Measurements from ENCODE around the gene NHLH1. TPM values are rescaled to one million over a fixed set of nuclear protein-coding genes. Genes with fewer than 3 reads are reported as not detected.

The NHLH1 gene
- total RNA-seq, 1 donor from 2014 or later: not detected

DNA sequence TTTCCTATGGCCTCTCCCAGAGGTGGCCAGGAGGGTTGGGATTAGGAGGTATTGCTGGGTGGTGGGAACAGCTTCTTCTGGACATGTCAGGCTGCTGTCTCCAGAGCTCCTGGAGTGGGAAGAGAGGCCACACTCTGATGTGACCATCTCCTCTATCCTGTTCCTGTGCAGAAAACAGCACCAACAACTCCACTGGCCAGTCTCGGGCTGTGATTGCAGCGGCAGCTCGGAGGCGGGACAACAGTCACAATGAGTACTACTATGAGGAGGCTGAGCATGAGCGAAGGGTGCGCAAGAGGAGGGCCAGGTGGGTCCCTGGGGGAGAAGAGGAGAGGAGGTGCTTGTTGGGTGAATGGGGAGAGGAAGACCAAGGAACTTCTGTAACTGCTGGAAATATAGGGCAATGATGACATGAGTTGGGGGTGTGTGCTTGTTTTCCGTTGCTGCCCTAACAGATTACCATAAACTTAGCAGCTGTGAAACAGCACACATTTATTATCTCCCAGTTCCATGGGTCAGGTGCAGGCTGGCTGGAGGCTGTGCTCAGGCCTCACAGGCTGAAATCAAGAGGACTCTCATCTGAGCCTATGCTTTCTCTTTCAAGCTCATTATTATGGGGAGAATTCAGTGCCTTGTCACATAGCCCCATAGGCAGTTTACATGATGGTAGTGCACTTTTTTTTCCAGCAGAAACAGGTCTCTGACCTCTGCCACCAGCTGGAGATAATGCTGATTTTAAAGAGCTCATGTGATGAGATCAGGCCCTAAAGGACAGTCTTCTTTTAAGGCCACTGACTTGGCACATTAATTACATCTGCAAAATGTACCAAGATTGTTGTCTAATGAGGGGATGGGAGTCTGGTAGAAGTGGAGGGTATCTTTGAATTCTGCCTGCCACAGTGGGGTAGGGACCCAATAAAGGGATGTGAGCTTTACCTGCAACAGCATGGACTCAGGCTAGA, 54.3 kb downstream of the NHLH1 start:
- Histone ChIP-seq H3K27ac (no peak overlapping the region), H3K9me3 (no peaks in the 10 kb centered on the region), H3K36me3 (no peaks in the 10 kb centered on the region), H3K4me1 (no peaks in the 10 kb centered on the region), H3K27me3 (no peaks in the 10 kb centered on the region), H3K4me3 (no peak overlapping the region)
- ATAC-seq: no peak
- intact Hi-C loops (cut with DNase I): no loop called here
- no peak for TF ChIP-seq CTCF (IDR thresholded peaks at IDR 0.05)
- DNase-seq: no peak

DNA sequence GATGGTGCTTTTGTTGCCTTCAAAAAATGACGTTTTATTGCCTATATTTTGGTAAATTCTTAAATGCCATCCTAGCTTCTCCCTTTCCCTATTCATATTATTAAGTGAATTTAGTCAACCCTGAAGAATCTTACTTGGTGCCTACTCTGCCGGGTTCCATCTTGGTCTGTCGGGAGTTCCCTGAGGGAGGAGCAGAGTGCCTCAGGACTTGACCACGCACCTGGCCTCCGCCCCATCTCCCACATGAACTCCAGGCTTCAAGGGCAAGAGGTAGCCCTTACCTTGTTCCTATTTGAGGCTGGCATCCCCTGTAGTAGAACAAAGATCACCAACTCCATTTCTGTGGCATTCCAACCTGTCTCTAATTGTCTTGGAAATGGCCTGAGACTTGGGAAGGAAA, 55.0 kb downstream of the NHLH1 start:
- no peaks in the 10 kb centered on the region for H3K4me1 ChIP-seq
- no peak overlapping the region for H3K4me3 ChIP-seq
- H3K27ac ChIP-seq: no peak overlapping the region
- no peak for TF ChIP-seq CTCF (IDR thresholded peaks at IDR 0.05)
- intact Hi-C loops (cut with DNase I): no loop called here
- H3K9me3 ChIP-seq: no peaks in the 10 kb centered on the region
- H3K27me3 ChIP-seq: no peaks in the 10 kb centered on the region
- H3K36me3 ChIP-seq: no peaks in the 10 kb centered on the region
- ATAC-seq (no peak), DNase-seq (no peak)

Other genes starting within 250 kb of the NHLH1 start
- 0.96 TPM for gene ATP1A4, start 215.5 kb upstream of the NHLH1 start, total RNA-seq
- gene CASQ1, start 176.5 kb upstream of the NHLH1 start, total RNA-seq: 0.41 TPM
- 175 TPM for gene PEA15, start 161.7 kb upstream of the NHLH1 start, total RNA-seq
- 130 TPM for gene DCAF8, start 104.5 kb upstream of the NHLH1 start, total RNA-seq
- 64.2 TPM for gene PEX19, start 81.9 kb upstream of the NHLH1 start, total RNA-seq
- gene COPA, start 23.8 kb upstream of the NHLH1 start, total RNA-seq: 142 TPM
- 91.9 TPM for gene NCSTN, start 23.7 kb upstream of the NHLH1 start, total RNA-seq
- 6.3 TPM for gene VANGL2, start 33.5 kb downstream of the NHLH1 start, total RNA-seq
- gene SLAMF6, start 156.2 kb downstream of the NHLH1 start, total RNA-seq: 4.4 TPM
- gene CD84, start 212.4 kb downstream of the NHLH1 start, total RNA-seq: 20.7 TPM